Coronary artery (tissue), 2 donors: Measurements from ENCODE around the gene GAS6.

Experiments used
- DNase-seq: peaks from one replicate; pipeline ENCODE4 v3.0.0-alpha.2; 2017; ENCODE audit warnings: low spot score
- H3K27ac ChIP-seq, 2 donors: fragments of 200-600 bp; sonication (generic); one replicate each; pipeline ENCODE4 v1.5.1; 2016 to 2019
- H3K4me3 ChIP-seq: fragments of 200-600 bp; sonication (generic); 2 replicates; pipeline ENCODE4 v1.5.1; 2016; ENCODE audit warnings: mild to moderate bottlenecking, moderate library complexity
- TF ChIP-seq, protein P1 (sequence below): fragments of 200-600 bp; sonication (generic); IDR thresholded peaks from one replicate; pipeline ENCODE4 v1.5.1; 2019; ENCODE audit warnings: antibody characterized with exemption

Gene GAS6

GRCh38 chr13:113805431-113806103, 58.3 kb downstream of the GAS6 start:
- no peak for DNase-seq
- TF ChIP-seq, protein P1, sequence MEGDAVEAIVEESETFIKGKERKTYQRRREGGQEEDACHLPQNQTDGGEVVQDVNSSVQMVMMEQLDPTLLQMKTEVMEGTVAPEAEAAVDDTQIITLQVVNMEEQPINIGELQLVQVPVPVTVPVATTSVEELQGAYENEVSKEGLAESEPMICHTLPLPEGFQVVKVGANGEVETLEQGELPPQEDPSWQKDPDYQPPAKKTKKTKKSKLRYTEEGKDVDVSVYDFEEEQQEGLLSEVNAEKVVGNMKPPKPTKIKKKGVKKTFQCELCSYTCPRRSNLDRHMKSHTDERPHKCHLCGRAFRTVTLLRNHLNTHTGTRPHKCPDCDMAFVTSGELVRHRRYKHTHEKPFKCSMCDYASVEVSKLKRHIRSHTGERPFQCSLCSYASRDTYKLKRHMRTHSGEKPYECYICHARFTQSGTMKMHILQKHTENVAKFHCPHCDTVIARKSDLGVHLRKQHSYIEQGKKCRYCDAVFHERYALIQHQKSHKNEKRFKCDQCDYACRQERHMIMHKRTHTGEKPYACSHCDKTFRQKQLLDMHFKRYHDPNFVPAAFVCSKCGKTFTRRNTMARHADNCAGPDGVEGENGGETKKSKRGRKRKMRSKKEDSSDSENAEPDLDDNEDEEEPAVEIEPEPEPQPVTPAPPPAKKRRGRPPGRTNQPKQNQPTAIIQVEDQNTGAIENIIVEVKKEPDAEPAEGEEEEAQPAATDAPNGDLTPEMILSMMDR: no peak
- no peak overlapping the region for H3K27ac ChIP-seq

GRCh38 chr13:113804703-113805430, 59.0 kb downstream of the GAS6 start:
- H3K27ac ChIP-seq: no peak overlapping the region
- no peak overlapping the region for H3K4me3 ChIP-seq
- no peak for DNase-seq
- TF ChIP-seq, protein P1: no peak

More at GRCh38 chr13:113805431-113806103, 58.3 kb downstream of the GAS6 start:
- H3K4me3 ChIP-seq: no peak overlapping the region

- no peak for DNase-seq
- TF ChIP-seq, protein P1: no peak
- Histone ChIP-seq H3K4me3 (no peak overlapping the region), H3K27ac (no peak overlapping the region)
Measured at GRCh38 chr13:113804017-113804702, 59.7 kb downstream of the GAS6 start.

GRCh38 chr13:113803409-113804016, 60.4 kb downstream of the GAS6 start:
- Histone ChIP-seq H3K27ac (no peak overlapping the region), H3K4me3 (no peak overlapping the region)
- TF ChIP-seq, protein P1: no peak
- DNase-seq: no peak

- Histone ChIP-seq H3K4me3 (no peak overlapping the region), H3K27ac (no peak overlapping the region)
- no peak for DNase-seq
- TF ChIP-seq, protein P1: no peak
Measured at GRCh38 chr13:113802761-113803160, 61.1 kb downstream of the GAS6 start.

DNA sequence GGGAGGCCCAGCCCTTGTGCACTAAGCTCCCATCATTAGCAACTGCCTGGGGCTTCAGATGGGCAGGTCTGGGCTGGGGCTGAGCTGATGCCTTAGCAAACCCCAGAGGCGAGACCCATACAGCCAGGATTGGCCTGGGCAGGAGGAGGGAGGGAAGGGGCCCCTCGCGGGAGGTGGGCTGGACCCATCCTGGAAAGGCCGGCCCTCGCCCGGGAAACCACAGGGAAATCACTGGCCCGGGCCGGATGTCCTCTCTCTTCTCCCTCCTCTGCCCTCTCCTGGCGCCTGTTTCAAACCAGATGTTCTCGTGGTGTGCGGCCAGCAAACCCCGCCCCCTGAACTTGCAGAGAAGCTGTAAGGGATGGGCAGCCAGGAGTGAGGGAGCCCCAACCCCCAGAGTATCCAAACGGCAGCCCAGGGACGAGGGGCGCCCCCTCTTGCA, 61.8 kb downstream of the GAS6 start:
- DNase-seq: no peak
- TF ChIP-seq, protein P1: no peak
- Histone ChIP-seq H3K27ac (no peak overlapping the region), H3K4me3 (no peak overlapping the region)
